SH-SY5Y (cell line): ENCODE measurements around the gene SFXN5.

Experiments
- GATA2 ChIP-seq: IDR thresholded peaks from 2 replicates; pipeline ENCODE4 v1.6.1; 2011; ENCODE audit warnings: mild to moderate bottlenecking, low read depth, low read length
- GATA3 ChIP-seq: IDR thresholded peaks from 2 replicates; pipeline ENCODE4 v1.6.1; 2011; ENCODE audit warnings: low read depth, mild to moderate bottlenecking, low read length, moderate library complexity

SFXN5 gene

DNA sequence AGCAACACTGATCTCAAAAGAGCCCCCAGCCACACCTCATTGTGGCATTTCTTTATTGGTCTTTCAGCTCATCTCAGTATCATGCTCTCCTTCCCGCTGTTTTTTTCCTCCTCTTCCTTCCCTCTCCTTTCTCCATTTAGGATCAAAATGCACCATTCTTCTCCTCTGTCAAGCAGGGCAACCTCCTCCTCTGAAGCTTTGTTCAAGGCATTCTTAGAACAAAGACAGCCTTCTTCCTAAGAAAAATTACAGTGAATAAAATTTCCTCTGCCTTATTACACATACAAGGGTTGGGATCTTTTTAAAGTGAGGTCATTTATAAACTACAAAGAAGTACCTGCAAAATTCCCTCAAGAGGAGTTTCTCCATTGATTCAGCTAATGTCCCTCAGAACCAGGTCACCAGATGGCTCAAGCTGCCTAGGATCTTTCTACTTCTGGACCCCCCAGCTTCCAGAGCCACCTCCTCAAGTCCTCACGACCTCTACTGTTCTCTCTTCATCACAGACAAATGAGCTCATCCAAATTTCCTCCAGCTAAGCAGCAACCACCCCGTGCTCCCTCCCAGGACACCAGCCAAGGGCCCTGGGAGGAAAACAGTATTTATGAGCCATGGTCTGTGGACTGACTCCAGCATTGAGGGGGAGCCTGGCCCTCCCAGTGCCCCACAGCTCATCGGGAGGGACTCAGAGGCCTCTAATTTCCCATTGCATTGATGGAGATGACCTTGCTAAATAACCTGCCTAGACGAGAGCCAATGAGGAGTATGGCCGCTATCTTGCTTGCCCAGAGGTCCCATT is 18.0 kb downstream of the SFXN5 start:
- TF ChIP-seq GATA3 (no peak), GATA2 (no peak)

DNA sequence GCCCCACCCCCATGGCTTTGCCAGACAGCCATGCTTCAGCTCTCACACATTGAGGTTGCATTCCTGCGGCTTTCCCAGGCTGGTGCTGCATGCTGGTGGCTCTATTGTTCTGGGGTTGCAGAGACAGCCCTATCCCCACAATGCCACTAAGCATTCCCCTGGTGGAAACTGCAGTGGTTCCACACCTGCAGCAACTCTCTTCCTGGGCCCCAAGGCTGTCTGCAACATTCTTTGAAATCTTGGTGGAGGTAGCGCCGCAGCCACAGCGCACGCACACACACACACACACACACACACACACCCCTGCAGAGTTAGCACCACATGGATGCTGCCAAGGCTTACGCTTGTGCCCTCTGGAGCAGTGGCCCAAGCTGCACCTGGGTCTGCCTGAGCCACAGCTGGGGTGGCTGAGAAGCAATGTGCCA is 21.4 kb downstream of the SFXN5 start:
- TF ChIP-seq GATA2, result no peak

DNA sequence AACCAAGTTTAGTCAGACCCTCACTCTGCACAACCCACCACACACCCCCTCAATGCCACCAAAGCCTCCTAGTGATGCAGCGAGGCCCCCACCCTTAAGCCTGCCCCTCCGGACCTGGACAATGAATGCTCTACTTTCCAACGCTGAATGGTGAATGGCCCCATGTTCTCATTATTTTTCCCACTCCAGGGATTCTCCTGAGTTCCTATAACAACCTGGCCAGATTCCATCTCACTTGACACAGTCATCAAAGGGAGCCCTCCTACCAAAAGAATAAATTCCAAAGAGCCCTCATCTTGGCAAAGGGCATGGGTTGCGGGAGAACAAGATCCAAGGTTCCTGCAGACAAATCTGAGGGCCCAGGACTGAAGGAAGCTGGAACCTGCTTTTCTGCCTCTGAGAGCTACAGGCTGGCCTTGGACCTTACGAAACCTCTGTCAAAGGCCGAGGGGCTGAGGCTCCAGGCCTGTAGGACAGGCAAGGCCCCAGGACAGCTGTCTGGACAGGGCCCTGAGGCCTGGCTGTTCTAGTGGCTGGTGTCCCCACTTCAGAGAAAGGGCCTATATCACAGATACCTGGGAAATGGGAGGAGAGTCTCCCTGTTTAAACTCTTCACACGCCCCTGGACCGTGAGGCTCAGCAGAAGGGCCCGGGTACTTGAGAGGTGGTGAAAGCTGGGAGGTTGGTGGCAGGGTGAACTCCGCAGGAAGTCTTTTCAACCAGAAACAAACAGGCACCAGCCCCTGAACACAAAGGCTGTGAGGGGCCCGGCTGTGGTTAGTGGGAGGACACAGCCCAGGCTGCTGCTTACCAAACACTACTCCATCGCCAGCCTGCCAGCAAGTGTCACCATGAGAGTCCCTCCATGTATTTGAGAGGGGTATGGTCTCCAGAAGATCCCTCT is 27.3 kb downstream of the SFXN5 start:
- TF ChIP-seq GATA2, result no peak
- no peak for TF ChIP-seq GATA3

DNA sequence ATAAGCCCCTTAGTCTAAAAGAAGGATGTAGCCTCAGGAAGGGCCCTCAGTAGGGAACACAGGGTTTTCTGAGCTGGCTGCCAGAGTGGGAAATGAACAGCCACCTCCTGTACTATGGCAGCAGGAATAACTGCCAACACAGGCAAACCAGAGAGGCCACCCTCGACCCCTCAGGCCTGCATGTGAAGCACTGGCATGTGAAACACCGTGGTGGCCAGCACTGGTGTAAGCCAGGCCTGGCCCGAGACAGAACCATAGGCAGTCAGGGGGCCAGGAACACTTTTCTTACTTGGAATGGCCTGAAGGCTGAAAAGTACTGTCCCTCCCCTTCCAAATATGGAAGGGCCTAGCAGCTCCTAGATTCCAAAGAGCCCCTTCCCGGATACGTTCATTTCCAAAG is 28.2 kb downstream of the SFXN5 start:
- TF ChIP-seq GATA3 (no peak), GATA2 (no peak)

DNA sequence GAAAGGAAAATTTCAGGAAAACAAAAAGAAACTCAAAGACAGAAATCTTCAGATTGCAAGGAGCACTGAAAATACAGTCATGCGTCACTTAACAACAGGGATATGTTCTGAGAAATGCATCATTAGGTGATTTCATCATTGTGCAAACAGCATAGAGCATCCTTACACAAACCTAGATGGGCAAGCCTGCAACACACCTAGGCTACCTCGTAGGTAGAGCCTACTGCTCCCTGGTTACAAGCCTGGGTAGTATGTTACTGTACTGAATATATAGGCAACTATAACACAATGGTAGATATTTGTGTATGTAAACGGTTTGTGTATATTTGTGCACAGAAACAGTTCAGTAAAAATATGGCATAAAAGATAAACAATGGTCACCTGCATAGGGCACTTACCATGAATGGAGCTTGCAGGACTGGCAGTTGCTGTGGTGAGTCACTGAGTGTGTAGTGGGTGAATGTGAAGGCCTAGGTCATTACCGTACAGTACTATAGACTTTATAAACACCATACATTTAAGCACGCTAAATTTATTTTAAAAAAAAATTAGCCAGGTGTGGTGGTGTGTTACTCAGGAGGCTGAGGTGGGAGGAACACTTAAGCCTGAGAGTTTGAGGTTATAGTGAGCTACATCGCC is 33.4 kb downstream of the SFXN5 start:
- TF ChIP-seq GATA2 (no peak), GATA3 (no peak)

DNA sequence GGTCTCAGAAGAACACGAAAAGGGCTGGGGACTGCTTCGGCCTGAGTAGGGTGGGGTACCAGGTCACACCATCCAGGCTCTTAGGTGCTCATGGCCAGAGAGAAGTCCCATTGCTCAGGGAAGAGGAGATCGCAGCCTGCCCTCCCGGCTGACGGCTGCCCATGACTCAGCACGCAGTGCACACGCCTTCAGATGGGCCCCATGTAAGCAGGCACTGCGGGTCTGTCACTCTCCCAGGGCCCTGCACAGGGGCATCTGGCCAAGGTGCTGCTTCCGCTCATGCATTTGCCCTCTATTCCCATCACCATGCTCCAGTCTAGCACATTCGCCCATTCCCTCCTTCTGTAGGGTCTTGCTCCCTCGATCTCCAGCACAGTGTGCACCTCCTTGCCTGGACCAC is 34.7 kb downstream of the SFXN5 start:
- TF ChIP-seq GATA3 (no peak), GATA2 (no peak)

DNA sequence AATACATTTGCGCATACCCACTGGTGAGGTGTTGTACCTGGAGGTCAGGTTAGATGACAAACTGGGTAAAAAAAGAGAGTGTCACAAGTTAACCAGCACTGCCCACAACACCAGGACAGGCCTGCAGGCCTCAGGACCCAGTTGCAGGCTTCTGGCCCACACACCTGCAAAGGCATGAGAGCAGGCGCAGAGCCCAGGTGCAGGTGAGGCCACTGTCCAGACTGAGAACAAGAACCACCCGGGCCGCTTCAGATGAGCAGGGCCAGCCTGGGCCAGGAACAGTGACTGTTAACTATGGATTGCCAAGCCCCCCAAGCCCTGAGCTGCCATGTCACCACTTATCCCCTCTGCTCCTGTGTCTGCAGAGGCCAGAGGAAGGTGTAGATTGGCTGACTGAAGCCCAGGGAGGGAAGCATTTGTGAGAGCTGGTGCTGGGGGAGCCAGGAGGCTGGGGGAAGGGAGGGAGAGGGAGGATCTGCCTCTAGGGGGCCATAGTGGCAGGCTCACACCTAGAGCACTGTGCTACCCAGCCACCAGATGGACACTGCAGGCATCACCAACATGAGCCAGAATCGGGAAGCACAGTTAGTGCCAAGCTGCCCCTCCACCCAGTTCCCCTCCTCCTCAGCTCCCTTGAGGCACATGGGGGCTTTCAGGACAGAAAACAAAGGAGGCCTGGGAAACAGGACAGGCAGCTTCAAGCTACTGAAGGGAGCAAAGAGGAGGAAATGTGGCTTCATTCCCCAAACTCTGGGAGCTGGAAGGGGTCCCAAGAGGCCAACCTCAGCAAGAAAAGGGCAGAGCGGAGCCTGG is 35.4 kb downstream of the SFXN5 start:
- TF ChIP-seq GATA3 (no peak), GATA2 (no peak)

DNA sequence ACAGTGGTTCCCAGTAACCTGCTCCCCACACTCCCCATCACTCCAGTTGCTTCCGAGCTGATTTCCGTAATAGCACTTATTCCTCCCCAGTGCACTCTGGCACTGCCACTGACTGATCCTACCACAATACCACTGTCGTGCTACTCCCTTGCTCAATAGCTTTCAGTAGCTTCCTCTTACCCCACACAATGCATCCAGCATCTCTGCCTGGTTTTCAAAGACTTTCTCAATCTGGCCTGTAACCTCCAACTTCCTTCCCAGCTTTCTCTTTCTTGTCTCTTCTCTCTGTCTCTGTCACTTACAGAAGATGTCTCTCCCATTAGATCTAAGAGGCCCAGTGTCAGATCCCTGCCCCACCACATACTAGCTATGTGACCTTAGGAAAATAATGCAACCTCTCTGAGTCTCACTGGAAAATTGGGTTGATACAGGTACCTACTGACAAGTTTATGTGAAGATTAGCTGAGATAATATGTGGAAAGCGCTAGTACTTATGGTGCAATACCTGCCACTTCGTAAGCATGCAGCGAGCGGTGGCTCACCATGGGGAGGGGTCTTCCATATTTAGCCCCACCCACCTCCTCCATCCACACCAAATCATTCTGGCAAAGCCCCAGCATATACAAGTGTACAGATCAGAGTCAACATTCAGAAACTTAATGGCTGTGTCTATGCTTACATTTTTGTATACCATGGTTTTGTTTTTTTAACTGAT is 36.7 kb downstream of the SFXN5 start:
- no peak for TF ChIP-seq GATA3
- TF ChIP-seq GATA2, result no peak

DNA sequence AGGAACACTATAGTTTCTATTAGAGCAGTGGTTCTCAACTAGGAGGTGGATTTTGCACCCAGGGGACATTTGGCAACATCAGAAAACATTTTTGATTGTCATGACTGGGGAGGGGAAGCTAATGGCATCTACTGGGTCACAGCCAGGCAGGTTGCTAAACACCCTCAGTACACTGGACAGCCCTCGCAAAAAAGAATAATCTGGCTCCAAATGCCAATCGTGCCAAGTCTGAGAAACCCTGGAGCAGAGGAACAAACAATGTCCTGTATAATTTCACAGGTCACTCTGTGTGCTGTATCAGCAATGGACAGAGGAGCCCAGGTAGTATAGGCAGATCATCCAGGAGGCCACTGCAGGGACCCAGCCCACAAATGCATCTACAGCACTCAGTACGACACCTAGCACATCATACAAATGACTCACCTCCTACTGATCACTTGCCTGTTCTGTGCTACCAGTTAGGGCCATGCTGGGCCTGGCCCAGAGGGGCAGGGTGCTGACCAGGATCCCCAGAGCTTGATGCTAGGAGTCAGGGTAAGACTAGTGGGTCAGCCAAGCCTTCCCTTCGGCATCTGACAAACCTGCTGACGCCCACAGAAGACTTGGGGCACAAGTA is 37.6 kb downstream of the SFXN5 start:
- TF ChIP-seq GATA3 (no peak), GATA2 (no peak)

DNA sequence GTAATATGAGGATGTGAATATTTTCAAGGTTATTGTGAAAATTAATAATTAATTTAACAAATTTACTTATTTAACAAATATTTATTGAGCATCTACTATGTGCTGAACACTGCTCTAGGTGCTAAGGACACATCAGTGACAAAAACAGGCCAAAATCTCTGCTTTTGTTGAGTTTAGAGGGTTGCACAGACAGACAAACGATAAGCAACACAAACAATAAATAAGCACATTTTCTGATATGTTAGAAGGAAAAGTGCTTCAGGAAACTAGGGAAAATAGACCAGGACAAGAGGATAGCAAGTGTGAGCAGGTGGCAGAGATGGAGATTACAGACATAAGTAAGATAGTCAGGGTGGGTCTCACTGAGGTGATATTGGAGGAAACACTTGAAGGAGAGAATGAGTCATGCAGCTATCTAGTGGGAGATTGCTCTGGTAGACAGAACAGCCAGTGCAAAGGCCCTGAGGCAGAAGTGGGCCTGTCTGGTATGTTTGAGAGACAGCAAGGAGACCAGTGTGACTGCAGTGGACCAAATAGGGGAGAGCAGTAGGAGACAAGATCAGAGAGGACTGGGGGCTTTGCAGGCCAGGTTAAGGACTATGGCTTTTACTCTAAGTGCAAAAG is 38.3 kb downstream of the SFXN5 start:
- no peak for TF ChIP-seq GATA3
- TF ChIP-seq GATA2, result no peak

DNA sequence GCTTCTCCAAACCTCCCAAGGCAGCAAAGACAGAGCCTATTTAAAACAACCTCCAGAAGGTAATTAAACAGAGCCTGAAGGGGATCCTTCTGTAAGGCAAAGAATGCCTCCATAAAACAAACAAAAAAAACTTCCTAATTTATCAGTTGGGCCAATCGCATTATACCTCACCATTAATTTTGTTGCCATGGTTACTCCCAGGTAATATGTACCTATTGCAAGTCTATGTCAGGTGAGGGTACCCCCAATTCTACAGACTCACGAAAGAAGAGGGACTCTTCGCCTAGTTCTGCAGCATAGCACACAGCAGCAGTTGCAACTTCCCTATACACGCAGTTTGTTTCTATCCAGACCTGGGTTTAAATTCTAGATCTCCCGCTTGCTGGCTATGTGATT is 38.8 kb downstream of the SFXN5 start:
- no peak for TF ChIP-seq GATA2
- no peak for TF ChIP-seq GATA3

DNA sequence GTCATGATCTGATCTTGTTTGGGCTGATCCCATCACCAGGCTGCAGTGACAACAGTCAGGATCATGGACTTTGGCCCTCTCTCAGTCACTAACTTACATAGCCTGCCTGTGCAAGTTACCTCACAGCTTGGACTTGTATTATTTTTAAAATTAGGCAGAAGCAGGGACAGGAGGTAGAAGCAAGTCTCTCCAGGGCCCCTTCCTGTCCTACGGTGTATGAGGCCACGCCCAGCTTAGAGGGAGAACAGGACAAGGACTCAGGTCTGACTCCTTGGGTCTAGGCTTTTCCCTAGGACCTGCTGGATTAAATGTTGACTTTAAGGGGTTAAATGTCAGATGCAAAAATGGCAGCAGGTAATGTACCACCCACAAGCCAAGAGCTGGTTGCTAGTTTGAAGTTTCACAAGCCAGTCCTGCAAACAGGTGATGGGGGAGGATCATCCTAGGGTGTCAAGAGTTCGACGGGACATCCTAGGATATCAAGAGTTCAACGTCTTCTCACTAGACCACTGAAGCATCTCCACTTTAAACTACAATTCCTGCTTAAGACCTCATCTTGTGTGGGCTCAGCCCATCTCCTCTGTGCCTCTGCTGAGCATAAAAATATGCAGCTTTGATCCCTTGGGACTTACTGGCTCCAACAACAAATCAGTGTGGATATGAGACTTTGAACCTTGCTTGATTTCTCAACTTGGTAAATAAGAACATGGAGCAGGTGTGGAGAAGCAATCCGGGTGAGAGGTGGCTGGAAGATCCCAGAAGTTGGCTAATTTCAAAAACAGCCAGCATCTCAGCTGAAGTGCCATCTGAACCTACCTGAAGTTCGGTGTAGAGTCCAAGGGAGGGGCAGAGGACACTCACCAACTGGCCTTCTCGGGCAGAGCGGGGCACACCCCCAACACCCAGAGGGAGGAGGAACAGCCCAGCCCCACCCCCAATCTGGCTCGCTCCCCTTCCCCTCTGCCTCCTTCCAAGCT is 39.5 kb downstream of the SFXN5 start:
- TF ChIP-seq GATA3 (no peak), GATA2 (no peak)
